ENCODE results near the gene SYNCRIP. TPM values are rescaled to one million over a fixed set of nuclear protein-coding genes. Genes with fewer than 3 reads are reported as not detected.

Gene SYNCRIP
- total RNA-seq, 1 experiment from 2014 or later, result 199 TPM

DNA sequence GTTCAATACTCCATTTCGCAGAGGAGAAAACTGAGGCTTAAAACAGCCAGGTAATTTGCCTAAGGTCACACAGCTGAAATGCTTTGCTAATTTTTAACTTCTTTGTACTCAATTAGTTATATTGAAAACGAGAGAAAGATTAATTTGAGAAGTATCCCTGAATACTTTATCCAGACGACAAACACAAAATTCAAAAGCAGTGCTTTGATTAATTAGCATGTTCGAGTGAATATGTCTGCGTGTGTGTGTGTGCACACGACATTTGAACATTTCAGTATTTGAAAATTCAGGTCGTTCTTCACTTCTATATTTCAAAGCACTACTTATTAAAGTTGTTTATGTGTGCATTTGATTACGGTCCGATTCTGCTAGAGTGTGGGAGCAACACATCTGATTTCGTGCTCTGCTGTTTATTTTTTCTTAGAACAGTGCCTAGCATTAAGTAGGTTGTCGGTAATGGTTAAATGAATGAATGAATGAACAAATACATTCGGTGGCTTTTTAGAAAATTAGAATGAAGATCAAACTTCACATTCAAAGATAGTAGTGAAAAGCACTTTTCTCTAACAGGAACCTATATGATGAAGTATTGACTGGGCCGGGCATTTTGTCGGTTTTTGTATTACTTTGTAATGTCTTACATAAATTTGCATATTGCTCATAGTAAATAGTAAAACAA lies 36.9 kb upstream of the SYNCRIP start:
- Histone ChIP-seq H2BK120ac (ENCODE audit: low read depth, low read length, poor library complexity, severe bottlenecking) (no peak overlapping the region), H3K23ac (ENCODE audit: insufficient read length, low read depth, low read length) (no peak overlapping the region), H4K8ac (replicated peaks; ENCODE audit: insufficient read length, low read depth, low read length) (no peak overlapping the region), H3K79me2 (ENCODE audit: insufficient read depth, low read length) (peaks cover 27% of the 10 kb centered on the region; the same call in 1 of the 2 replicates), H3K4me2 (ENCODE audit: insufficient read depth, insufficient read length, low read length) (peak overlapping the region; percentile 91), H3K9ac (ENCODE audit: extremely low read depth, insufficient read length, low read length) (peak overlapping the region; percentile 79), H3K18ac (ENCODE audit: insufficient read length, low read depth, low read length) (no peak overlapping the region), H2BK15ac (ENCODE audit: low read depth, low read length) (no peak overlapping the region), H2BK12ac (ENCODE audit: insufficient read length, low read depth, low read length) (no peak overlapping the region), H3K14ac (ENCODE audit: insufficient read depth, low read length) (0 out of 2 replicates have a peak overlapping the region, but pooled peaks have one; percentile 90), H3K4me1 (ENCODE audit: insufficient read depth, low read length) (no peaks in the 10 kb centered on the region), H3K23me2 (ENCODE audit: insufficient read length, low read depth, low read length, poor library complexity, severe bottlenecking) (peaks cover 9% of the 10 kb centered on the region), H3T11ph (ENCODE audit: low read length) (no peak overlapping the region), H2BK20ac (ENCODE audit: low read depth, low read length, poor library complexity, severe bottlenecking) (no peak overlapping the region), H3K27me3 (ENCODE audit: insufficient read depth, low read length) (no peaks in the 10 kb centered on the region), H4K5ac (ENCODE audit: insufficient read length, low read depth, low read length) (no peak overlapping the region), H2AFZ (ENCODE audit: low read length) (no peak overlapping the region), H3K27ac (ENCODE audit: insufficient read length, low read depth, low read length) (peak overlapping the region; percentile 65), H3K79me1 (ENCODE audit: insufficient read depth, low read depth, low read length, poor library complexity, severe bottlenecking) (no peaks in the 10 kb centered on the region), H3K56ac (ENCODE audit: insufficient read length, low read depth, low read length) (no peak overlapping the region), H3K9me3 (ENCODE audit: control insufficient read depth, low read depth, low read length) (no peaks in the 10 kb centered on the region), H2AK5ac (ENCODE audit: insufficient read length, low read length) (no peak overlapping the region), H4K20me1 (ENCODE audit: control insufficient read depth, insufficient read depth, insufficient read length) (peaks cover 3% of the 10 kb centered on the region), H2BK5ac (ENCODE audit: insufficient read length, low read length) (no peak overlapping the region), H3K4ac (ENCODE audit: low read depth, low read length) (no peak overlapping the region), H4K91ac (ENCODE audit: insufficient read length, low read depth, low read length) (no peak overlapping the region)
- TF ChIP-seq, protein P1, sequence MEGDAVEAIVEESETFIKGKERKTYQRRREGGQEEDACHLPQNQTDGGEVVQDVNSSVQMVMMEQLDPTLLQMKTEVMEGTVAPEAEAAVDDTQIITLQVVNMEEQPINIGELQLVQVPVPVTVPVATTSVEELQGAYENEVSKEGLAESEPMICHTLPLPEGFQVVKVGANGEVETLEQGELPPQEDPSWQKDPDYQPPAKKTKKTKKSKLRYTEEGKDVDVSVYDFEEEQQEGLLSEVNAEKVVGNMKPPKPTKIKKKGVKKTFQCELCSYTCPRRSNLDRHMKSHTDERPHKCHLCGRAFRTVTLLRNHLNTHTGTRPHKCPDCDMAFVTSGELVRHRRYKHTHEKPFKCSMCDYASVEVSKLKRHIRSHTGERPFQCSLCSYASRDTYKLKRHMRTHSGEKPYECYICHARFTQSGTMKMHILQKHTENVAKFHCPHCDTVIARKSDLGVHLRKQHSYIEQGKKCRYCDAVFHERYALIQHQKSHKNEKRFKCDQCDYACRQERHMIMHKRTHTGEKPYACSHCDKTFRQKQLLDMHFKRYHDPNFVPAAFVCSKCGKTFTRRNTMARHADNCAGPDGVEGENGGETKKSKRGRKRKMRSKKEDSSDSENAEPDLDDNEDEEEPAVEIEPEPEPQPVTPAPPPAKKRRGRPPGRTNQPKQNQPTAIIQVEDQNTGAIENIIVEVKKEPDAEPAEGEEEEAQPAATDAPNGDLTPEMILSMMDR (conservative IDR thresholded peaks at IDR 0.05), result no peak
- no CpG with 5 or more reads among the region's 14 CpGs for WGBS (ENCODE audit: extremely low coverage, insufficient read length, low lambda C conversion rate)
- Mint-ChIP-seq H3K9me3 (peaks cover 11 to 12% of the 10 kb centered on the region in 2 experiments; a peak in 4 of 5 replicates), H3K36me3 (ENCODE audit: insufficient read depth in 1 of 3, low read depth in 3 of 3) (peaks cover 41 to 46% (median 41%) of the 10 kb centered on the region in 3 experiments), H3K27ac (peak overlapping the region in 2 of 3 experiments; percentile 92 to 98; a peak in 4 of 7 replicates), H3K4me3 (peak overlapping the region; percentile 99 to 100), H3K27me3 (ENCODE audit: low read depth) (peaks cover 5% of the 10 kb centered on the region; the same call in 1 of the 2 replicates), H3K4me1 (peaks cover 30 to 31% of the 10 kb centered on the region in 2 experiments)
- no peak for DNase-seq

All from H9 (cell line).